Prostate gland (tissue), 2 donors: ENCODE results near the gene SERPINA6.

Source experiments
- POLR2A ChIP-seq: fragments of 450-650 bp; IDR thresholded peaks from one replicate; pipeline ENCODE4 v1.6.1; 2016; ENCODE audit warnings: antibody characterized with exemption, mild to moderate bottlenecking
- POLR2AphosphoS5 ChIP-seq: sonication (generic); formaldehyde crosslinking; IDR thresholded peaks from one replicate; pipeline ENCODE4 v1.6.1; 2017; ENCODE audit warnings: antibody characterized with exemption
- TF ChIP-seq, protein P1 (sequence below), 4 experiments: fragments of 200-600 bp in 2 of 4; fragments of 450-650 bp in 2 of 4; sonication (generic) in 2 of 4; IDR thresholded peaks; 1 replicate in 3 of 4; 2 replicates in 1 of 4; pipeline ENCODE4 v1.5.1; 2016 to 2019; ENCODE audit warnings: antibody characterized with exemption in 4 of 4, mild to moderate bottlenecking in 2 of 4, moderate library complexity in 2 of 4

DNA sequence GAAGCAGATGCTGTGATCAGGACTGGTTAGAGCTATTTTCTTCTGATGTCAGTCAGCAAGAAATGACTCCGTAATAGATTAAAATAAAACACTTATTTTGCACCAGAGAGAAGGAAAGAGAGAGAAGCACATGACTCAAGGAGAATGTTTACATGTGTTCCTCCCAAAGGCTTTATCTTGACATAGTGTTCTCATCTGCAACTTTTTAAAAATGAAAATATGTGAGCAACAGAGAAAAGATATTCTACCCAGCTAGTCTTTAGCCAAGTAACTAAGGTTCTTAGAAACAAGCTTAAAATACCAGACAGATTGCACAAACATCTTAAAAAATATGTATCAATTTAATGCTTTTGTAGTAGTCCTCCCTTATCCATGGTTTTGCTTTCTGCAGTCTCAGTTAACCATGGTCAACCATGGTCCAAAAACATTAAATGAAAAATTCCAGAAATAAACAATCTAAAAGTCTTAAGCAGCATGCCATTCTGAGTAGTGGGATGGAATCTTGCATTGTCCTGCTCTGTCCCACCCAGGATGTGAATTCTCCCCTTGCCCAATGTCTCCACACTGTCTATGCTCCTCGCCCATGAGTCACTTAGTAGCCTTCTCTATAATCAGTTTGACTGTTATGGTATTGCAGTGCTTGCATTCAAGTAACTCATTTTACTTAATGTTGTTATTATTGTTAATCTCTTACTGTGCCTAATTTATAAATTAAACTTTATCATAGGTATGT lies 40.0 kb downstream of the SERPINA6 start:
- TF ChIP-seq, protein P1, sequence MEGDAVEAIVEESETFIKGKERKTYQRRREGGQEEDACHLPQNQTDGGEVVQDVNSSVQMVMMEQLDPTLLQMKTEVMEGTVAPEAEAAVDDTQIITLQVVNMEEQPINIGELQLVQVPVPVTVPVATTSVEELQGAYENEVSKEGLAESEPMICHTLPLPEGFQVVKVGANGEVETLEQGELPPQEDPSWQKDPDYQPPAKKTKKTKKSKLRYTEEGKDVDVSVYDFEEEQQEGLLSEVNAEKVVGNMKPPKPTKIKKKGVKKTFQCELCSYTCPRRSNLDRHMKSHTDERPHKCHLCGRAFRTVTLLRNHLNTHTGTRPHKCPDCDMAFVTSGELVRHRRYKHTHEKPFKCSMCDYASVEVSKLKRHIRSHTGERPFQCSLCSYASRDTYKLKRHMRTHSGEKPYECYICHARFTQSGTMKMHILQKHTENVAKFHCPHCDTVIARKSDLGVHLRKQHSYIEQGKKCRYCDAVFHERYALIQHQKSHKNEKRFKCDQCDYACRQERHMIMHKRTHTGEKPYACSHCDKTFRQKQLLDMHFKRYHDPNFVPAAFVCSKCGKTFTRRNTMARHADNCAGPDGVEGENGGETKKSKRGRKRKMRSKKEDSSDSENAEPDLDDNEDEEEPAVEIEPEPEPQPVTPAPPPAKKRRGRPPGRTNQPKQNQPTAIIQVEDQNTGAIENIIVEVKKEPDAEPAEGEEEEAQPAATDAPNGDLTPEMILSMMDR (IDR thresholded peaks at IDR 0.05) = no peak
- TF ChIP-seq POLR2A (no peak), POLR2AphosphoS5 (no peak)
